ENCODE results near the gene NAV2. TPM values are rescaled to one million over a fixed set of nuclear protein-coding genes. Genes with fewer than 3 reads are reported as not detected.

The NAV2 gene
- total RNA-seq = 11.6 and 14.3 TPM in 2 replicates

GRCh38 chr11:19712281-19713195 is at the start of gene NAV2:
TSS of gene NAV2 (plus strand) at chr11:19712837. CDS start at chr11:19713696, 859 bp downstream.

GRCh38 chr11:20160425-20161229 is 448.0 kb downstream of the NAV2 start, which contains the start of gene DBX1:
TSS of gene DBX1 (minus strand) at chr11:20160475. CDS start at chr11:20160324, 151 bp downstream.

All from bronchus fibroblast of lung (primary cell).